WERI-Rb-1 (cell line): ENCODE measurements around the gene LRIG1.

Experiments
- DNase-seq: peaks from one replicate; pipeline ENCODE4 v3.0.0-alpha.2; 2020
- H3K27ac ChIP-seq: fragments of 250-450 bp; sonication (Bioruptor Pico); 2 replicates; pipeline ENCODE4 v1.5.1; 2020; ENCODE audit warnings: mild to moderate bottlenecking, moderate library complexity
- H3K27me3 ChIP-seq: fragments of 250-450 bp; sonication (Bioruptor Pico); 2 replicates; pipeline ENCODE4 v1.5.1; 2021; ENCODE audit warnings: mild to moderate bottlenecking, low read depth, moderate library complexity; ENCODE audit not compliant: insufficient read depth, severe bottlenecking
- H3K36me3 ChIP-seq: fragments of 250-450 bp; sonication (Bioruptor Pico); 2 replicates; pipeline ENCODE4 v1.5.1; 2020; ENCODE audit warnings: mild to moderate bottlenecking, moderate library complexity
- H3K4me3 ChIP-seq: 2 replicates; pipeline ENCODE4 v1.5.1; 2011; ENCODE audit warnings: low read depth, mild to moderate bottlenecking, control low read depth, low read length
- H3K9me3 ChIP-seq: fragments of 250-450 bp; sonication (Bioruptor Pico); 2 replicates; pipeline ENCODE4 v1.5.1; 2021; ENCODE audit warnings: mild to moderate bottlenecking, moderate library complexity; ENCODE audit not compliant: severe bottlenecking
- CTCF ChIP-seq: IDR thresholded peaks from 2 replicates; pipeline ENCODE4 v1.5.1; 2011; ENCODE audit warnings: low read depth, mild to moderate bottlenecking, control low read depth, inconsistent platforms, low read length

The LRIG1 gene

GRCh38 chr3:66477856-66478255 lies 23.0 kb downstream of the LRIG1 start:
- no peak for TF ChIP-seq CTCF
- no peak for DNase-seq
- Histone ChIP-seq H3K27me3 (no peaks in the 10 kb centered on the region), H3K36me3 (no peaks in the 10 kb centered on the region), H3K4me3 (no peak overlapping the region), H3K9me3 (no peaks in the 10 kb centered on the region), H3K27ac (no peak overlapping the region)

- H3K36me3 ChIP-seq: no peaks in the 10 kb centered on the region
- TF ChIP-seq CTCF: no peak
- no peaks in the 10 kb centered on the region for H3K9me3 ChIP-seq
- no peak overlapping the region for H3K27ac ChIP-seq
- H3K27me3 ChIP-seq: no peaks in the 10 kb centered on the region
- DNase-seq: no peak
- H3K4me3 ChIP-seq: no peak overlapping the region
Measured at GRCh38 chr3:66476852-66477381, 23.9 kb downstream of the LRIG1 start.

GRCh38 chr3:66475386-66476020 lies 25.3 kb downstream of the LRIG1 start:
- Histone ChIP-seq H3K4me3 (no peak overlapping the region), H3K9me3 (no peaks in the 10 kb centered on the region), H3K27ac (no peak overlapping the region), H3K27me3 (no peaks in the 10 kb centered on the region), H3K36me3 (no peaks in the 10 kb centered on the region)
- DNase-seq: no peak
- TF ChIP-seq CTCF: no peak

- DNase-seq: no peak
- no peaks in the 10 kb centered on the region for H3K9me3 ChIP-seq
- no peak for TF ChIP-seq CTCF
- H3K27me3 ChIP-seq: no peaks in the 10 kb centered on the region
- H3K27ac ChIP-seq: no peak overlapping the region
- H3K36me3 ChIP-seq: no peaks in the 10 kb centered on the region
- no peak overlapping the region for H3K4me3 ChIP-seq
Measured at GRCh38 chr3:66473692-66474091, 27.1 kb downstream of the LRIG1 start.

- Histone ChIP-seq H3K36me3 (no peaks in the 10 kb centered on the region), H3K27me3 (no peaks in the 10 kb centered on the region), H3K27ac (no peak overlapping the region), H3K9me3 (no peaks in the 10 kb centered on the region), H3K4me3 (no peak overlapping the region)
- DNase-seq: no peak
- no peak for TF ChIP-seq CTCF
Measured at GRCh38 chr3:66473181-66473580, 27.6 kb downstream of the LRIG1 start.
